ENCODE data around the gene ACCSL. TPM values are rescaled to one million over a fixed set of nuclear protein-coding genes. Genes with fewer than 3 reads are reported as not detected.

Gene ACCSL
- total RNA-seq: not detected

DNA sequence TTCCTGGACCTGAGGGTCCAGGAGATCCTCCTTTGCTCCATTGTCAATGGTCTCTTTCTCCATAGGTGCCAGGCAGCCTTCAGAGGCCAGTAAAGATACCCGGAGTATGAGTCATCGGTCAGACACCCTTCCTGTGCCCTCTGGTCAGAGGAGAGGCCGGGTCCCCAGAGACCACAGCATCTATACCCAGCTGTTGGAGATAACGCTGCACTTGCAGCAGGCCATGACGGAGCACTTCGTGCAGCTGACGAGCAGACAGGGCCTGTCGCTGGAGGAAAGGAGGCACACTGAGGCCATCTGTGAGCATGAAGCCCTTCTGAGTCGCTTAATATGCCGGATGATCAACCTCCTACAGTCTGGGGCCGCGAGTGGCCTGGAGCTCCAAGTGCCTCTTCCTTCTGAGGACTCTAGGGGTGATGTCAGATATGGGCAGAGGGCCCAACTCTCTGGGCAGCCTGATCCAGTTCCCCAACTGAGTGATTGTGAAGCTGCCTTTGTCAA is at the start of gene ACCSL:
Gene ACCSL (plus strand): TSS at position 51 of the 501 bp plus-strand sequence. CDS start 56 bp downstream, at position 107.
- DNase-seq: no peak
- TF ChIP-seq, protein P1, sequence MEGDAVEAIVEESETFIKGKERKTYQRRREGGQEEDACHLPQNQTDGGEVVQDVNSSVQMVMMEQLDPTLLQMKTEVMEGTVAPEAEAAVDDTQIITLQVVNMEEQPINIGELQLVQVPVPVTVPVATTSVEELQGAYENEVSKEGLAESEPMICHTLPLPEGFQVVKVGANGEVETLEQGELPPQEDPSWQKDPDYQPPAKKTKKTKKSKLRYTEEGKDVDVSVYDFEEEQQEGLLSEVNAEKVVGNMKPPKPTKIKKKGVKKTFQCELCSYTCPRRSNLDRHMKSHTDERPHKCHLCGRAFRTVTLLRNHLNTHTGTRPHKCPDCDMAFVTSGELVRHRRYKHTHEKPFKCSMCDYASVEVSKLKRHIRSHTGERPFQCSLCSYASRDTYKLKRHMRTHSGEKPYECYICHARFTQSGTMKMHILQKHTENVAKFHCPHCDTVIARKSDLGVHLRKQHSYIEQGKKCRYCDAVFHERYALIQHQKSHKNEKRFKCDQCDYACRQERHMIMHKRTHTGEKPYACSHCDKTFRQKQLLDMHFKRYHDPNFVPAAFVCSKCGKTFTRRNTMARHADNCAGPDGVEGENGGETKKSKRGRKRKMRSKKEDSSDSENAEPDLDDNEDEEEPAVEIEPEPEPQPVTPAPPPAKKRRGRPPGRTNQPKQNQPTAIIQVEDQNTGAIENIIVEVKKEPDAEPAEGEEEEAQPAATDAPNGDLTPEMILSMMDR (IDR thresholded peaks at IDR 0.05): no peak
- TF ChIP-seq POLR2A (IDR thresholded peaks at IDR 0.05): no peak
- Histone ChIP-seq H3K4me3 (no peak within 1 kb of the TSS), H3K9me3 (no peaks in the 10 kb centered on the region), H3K27me3 (no peaks in the 10 kb centered on the region), H3K36me3 (replicated peaks in 1 of 2; ENCODE audit: insufficient read depth in 1 of 2, low read depth in 2 of 2) (no peaks in the 10 kb centered on the region), H3K4me1 (no peaks in the 10 kb centered on the region), H3K27ac (no peak within 1 kb of the TSS)
- intact Hi-C loops (cut with DNase I): no loop called here
- WGBS, 2 donors: 78 to 100% methylated on average over 1 to 12 of the region's 12 CpGs
- no peak for ATAC-seq

DNA sequence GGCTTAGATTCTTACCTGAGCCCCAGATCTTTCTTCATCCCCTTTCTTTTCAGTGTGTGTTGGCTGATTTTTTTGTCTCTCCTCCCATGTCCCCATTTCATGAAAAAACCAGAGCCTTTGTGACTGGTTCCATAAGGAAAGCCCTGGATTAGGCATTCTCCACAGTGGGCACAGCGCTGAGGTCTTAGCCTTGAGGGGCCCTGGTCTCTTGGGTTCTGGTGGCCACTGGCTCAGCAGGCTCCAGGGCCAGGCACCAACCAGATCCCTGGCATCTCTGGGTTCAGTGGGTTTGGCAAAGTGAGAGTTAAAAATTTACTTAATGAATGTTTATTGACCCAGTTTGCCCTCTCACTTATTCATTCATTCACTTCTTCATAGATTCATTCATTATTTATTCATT is 49.5 kb upstream of the ACCSL start:
- no peaks in the 10 kb centered on the region for H3K9me3 ChIP-seq
- H3K4me1 ChIP-seq: no peaks in the 10 kb centered on the region
- intact Hi-C loops (cut with DNase I): no loop called here
- no peak overlapping the region for H3K4me3 ChIP-seq
- H3K27me3 ChIP-seq: no peaks in the 10 kb centered on the region
- H3K27ac ChIP-seq: no peak overlapping the region
- DNase-seq (no peak), ATAC-seq (no peak)
- TF ChIP-seq, protein P1 (IDR thresholded peaks at IDR 0.05): no peak
- TF ChIP-seq POLR2A (IDR thresholded peaks at IDR 0.05): no peak
- H3K36me3 ChIP-seq (replicated peaks in 1 of 2; ENCODE audit: insufficient read depth in 1 of 2, low read depth in 2 of 2): no peaks in the 10 kb centered on the region
- 87 to 93% methylated on average over 1 of the region's 1 CpG for WGBS, 2 donors

DNA sequence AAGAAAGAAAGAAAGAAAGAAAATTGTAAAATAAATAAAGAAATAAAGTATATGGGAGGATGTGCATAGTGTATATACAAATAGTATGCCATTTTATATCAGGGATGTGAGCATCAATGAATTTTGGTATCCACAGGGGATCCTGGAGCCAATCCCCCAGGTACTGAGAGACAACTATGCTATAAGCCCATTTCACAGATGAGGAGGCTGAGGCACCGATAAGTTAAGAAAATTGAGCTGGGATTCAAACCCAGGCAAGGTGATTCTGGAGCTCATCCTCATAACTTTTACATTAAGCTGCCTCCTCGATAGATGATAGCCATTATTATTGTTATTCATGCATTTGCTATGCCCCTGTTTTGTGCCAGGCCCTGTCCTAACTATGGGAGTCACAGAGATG is 47.0 kb upstream of the ACCSL start:
- no peaks in the 10 kb centered on the region for H3K9me3 ChIP-seq
- H3K27ac ChIP-seq: no peak overlapping the region
- intact Hi-C loops (cut with DNase I): no loop called here
- no peak overlapping the region for H3K4me3 ChIP-seq
- DNase-seq (no peak), ATAC-seq (no peak)
- no peaks in the 10 kb centered on the region for H3K4me1 ChIP-seq
- no peaks in the 10 kb centered on the region for H3K27me3 ChIP-seq
- TF ChIP-seq, protein P1 (IDR thresholded peaks at IDR 0.05): no peak
- TF ChIP-seq POLR2A (IDR thresholded peaks at IDR 0.05): no peak
- WGBS, 2 donors: 39 to 49% methylated on average over 2 of the region's 2 CpGs
- H3K36me3 ChIP-seq (replicated peaks in 1 of 2; ENCODE audit: insufficient read depth in 1 of 2, low read depth in 2 of 2): no peaks in the 10 kb centered on the region

DNA sequence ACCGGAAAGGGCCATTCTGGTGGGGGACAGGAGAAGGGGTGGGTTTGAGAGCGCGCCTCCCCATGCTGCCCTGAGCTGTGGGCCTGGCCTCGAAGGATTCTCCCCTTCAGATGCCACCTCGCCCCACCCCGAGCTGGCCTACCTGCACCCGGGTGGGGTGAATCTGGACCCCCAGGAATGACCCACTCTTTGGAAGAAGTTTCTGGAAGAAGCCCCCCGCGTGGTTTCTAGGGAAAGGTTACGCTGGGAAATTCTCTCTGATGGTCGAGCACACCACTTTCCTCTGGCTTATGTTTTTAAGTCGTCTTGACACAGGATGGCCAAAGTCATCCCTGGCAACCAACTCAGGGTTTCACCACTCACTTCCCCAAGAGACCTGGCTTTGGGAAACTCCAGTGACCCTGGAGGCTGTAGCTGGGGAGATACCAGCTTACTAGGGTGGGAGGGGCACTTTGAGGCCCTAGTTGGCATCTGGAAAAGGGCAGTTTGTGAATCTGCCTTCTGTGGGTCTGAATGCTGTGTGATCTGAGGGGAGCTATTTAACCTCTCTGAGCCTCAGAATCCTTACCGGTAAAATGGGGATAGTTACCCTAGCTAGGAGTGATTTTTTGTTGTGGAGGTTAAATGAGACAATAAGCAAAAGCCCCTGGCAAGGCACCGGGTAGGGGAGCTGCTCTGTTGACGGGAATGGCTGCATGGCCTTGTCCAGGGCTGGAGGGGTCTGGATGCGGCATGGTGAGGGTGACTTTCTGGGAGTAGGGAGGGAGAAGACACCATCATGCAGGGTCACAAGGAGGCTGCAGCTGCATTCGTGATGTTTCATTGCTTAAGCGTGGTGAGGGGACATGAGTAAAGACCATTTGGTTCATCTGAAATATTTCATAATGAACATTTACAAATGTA is 45.3 kb upstream of the ACCSL start:
- no peak for DNase-seq
- intact Hi-C loops (cut with DNase I): no loop called here

More for the DNA sequence above, 45.3 kb upstream of the ACCSL start:
- Histone ChIP-seq H3K36me3 (replicated peaks in 1 of 2; ENCODE audit: insufficient read depth in 1 of 2, low read depth in 2 of 2) (no peaks in the 10 kb centered on the region), H3K27ac (no peak overlapping the region), H3K4me1 (no peaks in the 10 kb centered on the region), H3K4me3 (no peak overlapping the region), H3K27me3 (no peaks in the 10 kb centered on the region), H3K9me3 (no peaks in the 10 kb centered on the region)
- TF ChIP-seq POLR2A (IDR thresholded peaks at IDR 0.05): no peak
- TF ChIP-seq, protein P1 (IDR thresholded peaks at IDR 0.05): no peak
- no peak for ATAC-seq
- WGBS, 2 donors: 73 to 74% methylated on average over 17 to 18 of the region's 18 CpGs

All from body of pancreas (tissue), 4 donors.